ENCODE data around the gene IFT172.
A peak's percentile ranks its signal among the peaks of the same experiment; 100 is the strongest.
"Not testable (repeated sequence)": the region's sequence is repeated elsewhere in the genome, so short reads cannot be mapped to it uniquely, and the experiment has no call there.

The IFT172 gene

GRCh38 chr2:27494284-27494943 lies 4.9 kb upstream of the IFT172 start:
- no peak for DNase-seq

GRCh38 chr2:27493948-27494283 lies 4.4 kb upstream of the IFT172 start:
- no peak for DNase-seq

DNA sequence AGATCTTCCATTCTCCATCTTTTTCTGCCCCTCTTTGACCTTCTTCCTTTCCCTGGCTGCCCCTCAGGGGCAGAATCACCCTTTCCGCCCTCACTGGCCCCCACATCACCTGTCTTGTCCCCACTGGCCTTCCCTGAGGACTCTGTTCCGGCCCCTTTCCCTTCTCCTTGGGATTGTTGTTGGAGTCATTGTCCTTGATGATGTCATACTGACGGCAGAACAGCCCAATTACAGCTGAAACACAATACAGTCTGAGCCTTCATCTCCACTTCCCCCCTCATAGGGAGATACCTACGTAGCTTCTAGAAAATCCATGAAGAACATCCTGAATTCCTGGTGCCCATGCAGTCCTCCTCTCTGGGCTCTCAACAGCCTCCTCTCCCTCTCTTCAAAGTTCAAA lies 3.0 kb upstream of the IFT172 start:
- DNase-seq: no peak

DNA sequence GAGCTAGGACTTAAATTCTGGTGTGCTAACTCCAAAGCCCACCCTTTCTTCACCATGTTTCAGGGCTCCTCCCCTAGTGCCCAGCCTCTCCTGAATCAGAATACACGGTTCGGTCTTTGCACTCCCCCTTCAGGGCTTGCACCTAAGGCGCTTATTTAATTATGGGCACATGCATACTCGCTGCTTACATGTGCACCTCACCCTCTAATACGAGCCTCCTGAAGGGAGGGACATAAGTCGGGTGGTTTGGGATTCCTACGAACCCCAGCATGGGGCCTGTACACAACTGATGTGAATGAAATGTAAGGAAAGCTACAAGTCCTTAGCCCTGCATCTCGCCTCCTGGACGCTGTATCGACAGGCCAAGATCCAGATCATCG lies 435 bp downstream of the IFT172 start:
- no peak for DNase-seq

- DNase-seq: no peak
Observed at GRCh38 chr2:27485496-27485895, 4.0 kb downstream of the IFT172 start.

DNA sequence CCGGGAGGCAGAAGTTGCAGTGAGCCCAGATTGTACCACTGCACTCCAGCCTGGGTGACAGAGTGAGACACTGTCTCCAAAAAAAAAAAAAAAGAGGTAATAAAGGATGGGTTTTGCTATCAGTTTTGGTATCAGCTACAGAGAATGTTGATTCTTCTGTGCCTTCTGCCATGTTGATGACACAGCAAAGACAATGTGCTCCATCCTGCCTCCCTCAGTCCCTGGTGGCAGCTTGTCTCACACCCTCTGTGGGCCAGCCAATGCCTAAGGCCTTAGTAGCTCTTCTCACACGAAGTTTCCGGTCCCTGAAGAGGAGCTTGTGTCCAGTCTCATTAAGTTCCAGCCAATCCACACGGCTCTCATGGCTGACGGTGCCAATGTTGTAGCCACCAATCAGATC lies 17.6 kb downstream of the IFT172 start:
- DNase-seq: no peak

DNA sequence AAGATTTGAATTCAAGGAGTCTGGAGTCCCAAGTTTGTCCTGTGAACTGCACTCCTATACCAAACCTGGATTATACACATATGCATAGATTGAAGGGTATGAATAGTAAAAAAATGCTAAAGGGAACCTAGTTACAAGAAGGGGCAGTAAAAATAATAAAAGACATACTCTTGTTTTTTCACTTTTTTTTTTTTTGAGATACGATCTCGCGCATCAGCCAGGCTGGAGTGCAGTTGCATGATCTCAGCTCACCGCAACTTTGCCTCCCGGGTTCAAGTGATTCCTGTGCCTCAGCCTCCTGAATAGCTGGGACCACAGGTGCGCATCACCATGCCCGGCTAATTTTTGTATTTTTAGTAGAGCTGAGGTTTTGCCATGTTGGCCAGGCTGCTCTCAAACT lies 25.1 kb downstream of the IFT172 start:
- DNase-seq: no peak

- DNase-seq: no peak
Observed at GRCh38 chr2:27461118-27461517, 28.4 kb downstream of the IFT172 start.

GRCh38 chr2:27453968-27454367 lies 35.6 kb downstream of the IFT172 start:
- DNase-seq: no peak

DNA sequence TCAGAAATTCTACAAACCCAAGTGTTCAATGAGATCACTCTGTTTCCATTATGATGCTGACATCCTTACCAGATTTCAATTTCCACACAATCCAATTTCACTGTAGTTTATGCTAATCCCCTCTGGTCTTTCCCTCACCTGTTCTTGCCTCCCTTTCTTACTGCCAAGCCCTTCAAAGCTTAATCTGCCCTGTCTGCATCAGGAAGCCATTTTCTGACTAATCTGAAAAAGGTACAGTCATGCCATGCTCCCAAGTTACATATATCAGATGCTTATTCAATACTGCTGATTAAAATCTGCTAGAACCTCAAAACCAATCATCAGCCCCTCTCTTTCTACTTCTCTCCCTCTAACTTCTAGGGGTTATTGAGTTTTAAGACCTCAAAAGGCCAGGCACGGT lies 38.4 kb downstream of the IFT172 start:
- no peak for DNase-seq

- DNase-seq: no peak
Observed at GRCh38 chr2:27448381-27448780, 41.2 kb downstream of the IFT172 start.

DNA sequence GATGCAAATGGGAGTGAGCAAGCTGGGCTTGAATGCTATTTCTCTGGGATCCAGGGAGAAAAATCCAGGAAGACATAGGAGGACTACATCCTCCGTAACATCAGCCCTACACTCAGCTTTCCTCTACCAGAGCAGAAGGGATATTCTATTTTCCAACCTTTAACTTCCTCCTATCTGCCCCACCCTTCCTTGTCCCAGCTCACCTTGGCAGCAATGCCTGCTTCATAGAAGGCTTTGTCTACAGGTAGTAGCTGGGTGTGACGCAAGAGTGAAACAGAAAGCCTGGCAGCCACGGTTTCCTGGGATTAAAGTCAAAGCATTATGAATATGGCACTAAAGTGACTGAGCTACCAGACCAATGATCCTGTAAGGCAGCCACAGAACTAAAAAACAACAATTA lies 43.5 kb downstream of the IFT172 start:
- DNase-seq: no peak

- no peak for DNase-seq
Observed at GRCh38 chr2:27445615-27446014, 43.9 kb downstream of the IFT172 start.

DNA sequence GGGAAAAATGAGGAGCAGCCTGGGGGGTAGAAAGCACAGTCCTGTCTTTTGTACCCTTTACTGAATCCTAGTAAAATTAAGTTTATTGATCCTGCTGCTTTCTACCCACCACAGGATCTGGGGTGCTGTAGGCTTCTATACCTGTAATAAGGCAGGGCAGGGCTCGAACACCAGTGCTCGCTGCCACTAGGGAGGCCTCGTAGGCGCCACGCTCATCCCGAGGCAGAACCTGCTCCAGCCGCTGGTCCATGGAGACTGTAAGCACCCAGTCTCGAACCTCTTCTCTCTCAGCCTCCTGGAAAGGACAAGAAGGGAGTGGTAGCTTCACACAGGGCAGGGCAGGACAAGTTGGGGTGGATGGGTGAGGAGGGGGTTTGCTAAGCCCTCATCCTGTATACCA lies 44.4 kb downstream of the IFT172 start:
- DNase-seq: no peak

- no peak for DNase-seq
Observed at GRCh38 chr2:27442920-27443282, 46.6 kb downstream of the IFT172 start.

DNA sequence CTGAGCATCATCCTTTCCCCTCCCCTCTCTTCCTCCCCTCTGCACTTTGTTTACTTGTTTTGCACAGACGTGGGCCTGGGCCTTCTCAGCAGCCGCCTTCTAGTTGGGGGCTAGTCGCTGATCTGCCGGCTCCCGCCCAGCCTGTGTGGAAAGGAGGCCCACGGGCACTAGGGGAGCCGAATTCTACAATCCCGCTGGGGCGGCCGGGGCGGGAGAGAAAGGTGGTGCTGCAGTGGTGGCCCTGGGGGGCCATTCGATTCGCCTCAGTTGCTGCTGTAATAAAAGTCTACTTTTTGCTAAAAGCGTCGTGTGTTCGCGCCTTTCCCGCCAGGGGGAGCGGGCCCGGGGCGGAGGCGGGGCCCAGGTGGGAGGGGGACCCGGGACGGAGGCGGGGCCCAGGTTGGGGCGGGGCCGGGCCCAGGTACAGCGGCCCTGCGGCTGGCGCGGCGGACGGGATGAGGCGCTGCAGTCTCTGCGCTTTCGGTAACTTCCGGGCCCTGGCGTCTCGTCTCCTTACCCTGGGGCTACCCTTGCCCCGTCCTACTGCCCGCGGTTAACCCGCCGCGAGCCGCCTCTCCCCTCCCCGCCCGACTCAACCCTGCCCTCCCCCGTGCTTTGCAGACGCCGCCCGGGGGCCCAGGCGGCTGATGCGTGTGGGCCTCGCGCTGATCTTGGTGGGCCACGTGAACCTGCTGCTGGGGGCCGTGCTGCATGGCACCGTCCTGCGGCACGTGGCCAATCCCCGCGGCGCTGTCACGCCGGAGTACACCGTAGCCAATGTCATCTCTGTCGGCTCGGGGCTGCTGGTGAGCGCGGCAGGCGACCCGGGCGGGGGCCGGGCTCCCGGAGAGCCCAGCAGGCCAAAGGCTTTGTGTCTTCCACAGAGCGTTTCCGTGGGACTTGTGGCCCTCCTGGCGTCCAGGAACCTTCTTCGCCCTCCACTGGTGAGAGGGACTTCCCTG lies 47.3 kb downstream of the IFT172 start, which contains the start of gene KRTCAP3:
TSS of gene KRTCAP3 (plus strand) at position 424 of the 962 bp plus-strand sequence. CDS start at position 456, 32 bp downstream.
- no peak for DNase-seq

GRCh38 chr2:27441226-27441926 lies 48.2 kb downstream of the IFT172 start:
- DNase-seq: no peak

GRCh38 chr2:27435628-27436027 lies 53.9 kb downstream of the IFT172 start:
- DNase-seq: no peak

DNA sequence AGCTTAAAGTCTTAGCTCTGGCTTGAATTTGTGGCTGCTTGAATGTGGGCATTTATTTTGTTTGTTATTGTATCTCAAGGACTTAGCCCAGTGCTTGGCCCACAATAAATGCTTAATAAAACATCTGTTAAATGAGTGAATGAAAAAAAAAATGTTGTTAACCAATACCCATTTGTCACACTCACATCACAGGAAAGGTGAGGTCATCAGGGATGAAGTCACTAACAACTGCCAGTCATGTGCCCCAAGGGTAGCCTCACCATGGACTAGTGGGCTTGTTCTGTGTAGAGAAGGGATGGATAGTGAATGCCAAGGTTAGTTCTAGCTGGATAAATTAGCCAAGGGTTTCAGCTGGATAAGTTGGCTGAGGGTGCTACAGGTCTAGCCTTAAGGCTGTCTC lies 58.1 kb downstream of the IFT172 start:
- DNase-seq: no peak

DNA sequence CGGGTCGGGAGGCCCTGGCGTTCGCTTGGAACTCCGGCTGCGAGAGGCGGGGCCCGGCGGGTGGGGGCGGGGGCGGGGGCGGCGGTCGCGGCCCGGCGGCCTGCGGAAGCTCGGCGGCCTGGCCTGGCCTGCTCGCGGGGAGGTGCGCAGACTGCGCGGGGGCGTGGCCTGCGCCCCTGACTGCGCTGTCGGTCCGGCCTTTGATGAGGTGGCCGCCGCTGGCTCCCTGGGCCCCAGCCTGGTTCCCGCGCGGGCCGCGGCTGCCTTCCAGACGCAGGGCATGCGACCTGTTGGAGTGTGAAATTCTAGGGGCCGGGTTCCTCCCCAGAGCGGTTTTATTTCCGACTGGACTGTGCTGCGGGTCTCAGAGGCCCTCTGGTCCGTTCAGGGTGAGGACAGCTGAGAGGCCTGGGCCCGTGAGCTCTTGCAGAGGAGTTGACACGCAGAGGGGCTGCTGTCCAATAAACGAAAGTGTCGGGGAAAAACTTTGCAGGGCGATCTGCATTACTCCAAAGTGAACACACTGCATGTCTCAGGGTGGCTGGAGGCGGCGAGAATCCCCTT lies 60.5 kb downstream of the IFT172 start:
- DNase-seq: no peak

DNA sequence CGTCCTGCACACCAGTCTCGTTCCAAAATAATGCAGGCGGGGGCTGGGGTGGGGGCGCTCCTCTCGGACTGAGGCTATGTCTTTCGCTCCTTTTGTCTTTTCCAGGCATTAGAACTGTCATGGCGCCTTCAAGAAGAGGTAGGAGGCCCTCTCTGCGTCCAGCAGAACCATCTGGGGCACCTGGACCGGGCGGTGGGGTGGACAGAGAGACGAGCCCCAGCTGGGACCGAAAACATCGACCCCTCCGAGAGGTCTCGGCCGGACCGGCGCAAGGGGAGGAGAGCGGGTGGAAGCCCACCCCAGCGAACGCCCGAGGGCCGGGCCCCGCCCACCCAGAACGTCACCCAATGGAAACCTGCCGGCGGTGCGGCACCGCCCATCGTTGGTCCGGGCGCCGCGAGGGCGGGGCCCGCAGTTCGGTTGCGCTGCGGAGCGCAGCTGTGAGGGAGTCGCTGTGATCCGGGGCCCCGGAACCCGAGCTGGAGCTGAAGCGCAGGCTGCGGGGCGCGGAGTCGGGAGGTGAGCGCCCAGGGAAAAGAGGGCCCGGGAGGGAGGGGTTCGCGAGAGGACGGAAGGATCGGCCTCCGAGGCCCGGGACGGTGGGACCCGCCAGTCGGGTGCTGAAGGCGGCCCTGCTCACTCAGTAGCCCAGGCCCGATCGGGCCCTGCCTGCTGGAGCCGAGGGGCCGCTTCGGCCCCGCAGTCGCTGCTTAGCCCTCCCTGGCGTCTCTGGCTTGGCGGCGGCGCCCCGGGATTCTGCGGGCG lies 61.1 kb downstream of the IFT172 start, which contains the start of gene NRBP1:
TSS of gene NRBP1 (plus strand) at position 419 of the 765 bp plus-strand sequence. CDS start 4,643 bp downstream, outside the sequence.
- peak; percentile 81 for DNase-seq

DNA sequence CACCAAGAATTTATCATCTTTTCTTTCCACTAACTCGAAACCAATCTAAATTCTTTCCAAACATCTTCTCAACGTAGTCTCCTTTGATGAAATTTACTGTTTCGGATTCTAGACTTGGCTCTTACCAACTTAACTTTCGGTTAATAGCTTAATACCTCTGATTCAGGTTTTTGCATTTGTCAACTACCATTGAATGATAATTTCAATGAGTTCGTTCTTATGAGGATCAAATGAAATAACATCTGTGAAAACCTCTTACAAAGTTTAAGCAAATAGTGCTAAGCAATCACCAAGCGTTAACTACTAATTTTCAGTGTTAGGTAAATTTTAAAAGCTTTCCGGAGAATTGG lies 61.7 kb downstream of the IFT172 start:
- no peak for DNase-seq

- DNase-seq: not testable (repeated sequence)
Observed at GRCh38 chr2:27425039-27425438, 64.5 kb downstream of the IFT172 start.

All from NCI-H1694 treated with DMSO at 0.1 percent for 48 hours (cell line).